WERI-Rb-1 (cell line): ENCODE measurements around the gene DCK.
"Not testable (repeated sequence)": the region's sequence is repeated elsewhere in the genome, so short reads cannot be mapped to it uniquely, and the experiment has no call there.

Source experiments
- DNase-seq: peaks from one replicate; pipeline ENCODE4 v3.0.0-alpha.2; 2020
- H3K27ac ChIP-seq: fragments of 250-450 bp; sonication (Bioruptor Pico); 2 replicates; pipeline ENCODE4 v1.5.1; 2020; ENCODE audit warnings: mild to moderate bottlenecking, moderate library complexity
- H3K27me3 ChIP-seq: fragments of 250-450 bp; sonication (Bioruptor Pico); 2 replicates; pipeline ENCODE4 v1.5.1; 2021; ENCODE audit warnings: mild to moderate bottlenecking, low read depth, moderate library complexity; ENCODE audit not compliant: insufficient read depth, severe bottlenecking
- H3K36me3 ChIP-seq: fragments of 250-450 bp; sonication (Bioruptor Pico); 2 replicates; pipeline ENCODE4 v1.5.1; 2020; ENCODE audit warnings: mild to moderate bottlenecking, moderate library complexity
- H3K4me3 ChIP-seq: 2 replicates; pipeline ENCODE4 v1.5.1; 2011; ENCODE audit warnings: low read depth, mild to moderate bottlenecking, control low read depth, low read length
- H3K9me3 ChIP-seq: fragments of 250-450 bp; sonication (Bioruptor Pico); 2 replicates; pipeline ENCODE4 v1.5.1; 2021; ENCODE audit warnings: mild to moderate bottlenecking, moderate library complexity; ENCODE audit not compliant: severe bottlenecking
- TF ChIP-seq, protein P1 (sequence below): IDR thresholded peaks from 2 replicates; pipeline ENCODE4 v1.5.1; 2011; ENCODE audit warnings: low read depth, mild to moderate bottlenecking, control low read depth, inconsistent platforms, low read length

The DCK gene

DNA sequence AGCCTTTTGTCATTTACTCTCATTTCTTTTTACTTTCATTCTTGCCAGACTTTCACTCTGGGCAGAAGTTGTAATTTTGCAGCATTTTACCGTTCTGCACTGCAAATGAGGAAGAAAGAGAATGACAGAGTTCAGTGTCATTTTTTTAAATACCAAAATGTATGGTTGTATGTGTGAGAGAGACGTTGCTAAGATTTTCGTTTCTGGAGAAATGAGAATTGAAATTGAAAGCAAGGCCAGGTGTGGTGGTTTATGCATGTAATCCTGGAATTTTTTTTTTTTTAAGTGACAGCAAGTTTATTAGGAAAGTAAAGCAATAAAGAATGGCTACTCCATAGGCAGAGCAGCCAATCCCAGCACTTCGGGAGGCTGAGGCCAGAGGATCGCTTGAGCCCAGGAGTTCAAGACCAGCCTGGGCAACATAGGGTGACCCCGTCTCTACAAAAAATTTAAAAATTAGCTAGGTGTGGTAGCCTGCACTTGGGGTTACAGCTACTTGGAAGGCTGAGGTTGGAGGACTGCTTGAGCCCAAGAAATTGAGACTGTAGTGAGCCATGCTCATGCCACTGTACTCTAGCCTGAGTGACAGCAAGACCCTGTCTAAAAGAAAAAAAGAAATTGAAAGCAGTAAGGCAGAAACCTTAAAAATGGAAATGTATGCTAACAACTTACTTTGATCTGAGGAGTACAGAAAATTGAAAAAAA lies 12.9 kb downstream of the DCK start:
- Histone ChIP-seq H3K9me3 (no peaks in the 10 kb centered on the region), H3K4me3 (no peak overlapping the region), H3K27ac (no peak overlapping the region), H3K36me3 (peaks cover 6% of the 10 kb centered on the region), H3K27me3 (no peaks in the 10 kb centered on the region)
- DNase-seq: no peak
- TF ChIP-seq, protein P1, sequence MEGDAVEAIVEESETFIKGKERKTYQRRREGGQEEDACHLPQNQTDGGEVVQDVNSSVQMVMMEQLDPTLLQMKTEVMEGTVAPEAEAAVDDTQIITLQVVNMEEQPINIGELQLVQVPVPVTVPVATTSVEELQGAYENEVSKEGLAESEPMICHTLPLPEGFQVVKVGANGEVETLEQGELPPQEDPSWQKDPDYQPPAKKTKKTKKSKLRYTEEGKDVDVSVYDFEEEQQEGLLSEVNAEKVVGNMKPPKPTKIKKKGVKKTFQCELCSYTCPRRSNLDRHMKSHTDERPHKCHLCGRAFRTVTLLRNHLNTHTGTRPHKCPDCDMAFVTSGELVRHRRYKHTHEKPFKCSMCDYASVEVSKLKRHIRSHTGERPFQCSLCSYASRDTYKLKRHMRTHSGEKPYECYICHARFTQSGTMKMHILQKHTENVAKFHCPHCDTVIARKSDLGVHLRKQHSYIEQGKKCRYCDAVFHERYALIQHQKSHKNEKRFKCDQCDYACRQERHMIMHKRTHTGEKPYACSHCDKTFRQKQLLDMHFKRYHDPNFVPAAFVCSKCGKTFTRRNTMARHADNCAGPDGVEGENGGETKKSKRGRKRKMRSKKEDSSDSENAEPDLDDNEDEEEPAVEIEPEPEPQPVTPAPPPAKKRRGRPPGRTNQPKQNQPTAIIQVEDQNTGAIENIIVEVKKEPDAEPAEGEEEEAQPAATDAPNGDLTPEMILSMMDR: no peak

DNA sequence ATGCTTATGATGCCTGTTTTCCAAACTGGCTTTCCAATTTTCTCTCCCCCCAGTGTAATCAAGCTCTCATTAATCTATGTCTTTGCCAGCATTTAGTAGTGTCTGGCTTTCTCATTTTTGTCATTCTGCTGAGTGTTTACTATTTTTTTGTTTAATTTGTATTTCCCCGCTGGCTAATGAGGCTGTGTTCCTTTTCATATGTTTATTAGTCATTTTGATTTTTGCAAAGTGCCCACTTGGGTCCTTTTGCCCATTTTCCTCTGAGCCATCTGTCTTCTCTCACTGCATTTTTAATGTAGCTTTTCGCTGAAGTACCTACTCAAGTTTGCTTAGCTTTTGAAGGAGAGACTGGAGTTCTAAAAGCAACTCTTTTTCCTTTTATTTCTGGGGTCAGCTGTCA lies 14.7 kb downstream of the DCK start:
- H3K4me3 ChIP-seq: no peak overlapping the region
- DNase-seq: no peak
- no peak overlapping the region for H3K27ac ChIP-seq
- TF ChIP-seq, protein P1: no peak
- no peaks in the 10 kb centered on the region for H3K9me3 ChIP-seq
- H3K27me3 ChIP-seq: no peaks in the 10 kb centered on the region
- peaks cover 5% of the 10 kb centered on the region for H3K36me3 ChIP-seq

DNA sequence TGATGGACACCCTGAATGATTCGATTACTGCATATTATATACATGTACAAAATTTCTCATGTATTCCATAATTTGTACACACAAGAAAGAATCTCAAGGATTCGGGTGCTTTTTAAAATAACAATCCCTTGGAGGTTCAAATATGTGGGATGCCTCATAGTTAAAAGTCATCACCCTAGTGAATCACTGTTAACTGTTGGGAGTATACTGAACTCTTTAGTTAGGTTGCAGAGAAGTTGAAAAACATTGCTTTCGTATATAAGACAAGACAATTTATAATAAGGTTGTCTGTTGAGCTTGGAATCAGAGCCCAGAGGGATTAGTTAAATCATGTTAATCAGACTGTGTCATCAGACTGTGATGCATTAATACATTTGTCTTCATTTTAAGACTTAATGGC lies 15.6 kb downstream of the DCK start:
- TF ChIP-seq, protein P1: no peak
- no peak overlapping the region for H3K4me3 ChIP-seq
- H3K27me3 ChIP-seq: no peaks in the 10 kb centered on the region
- H3K9me3 ChIP-seq: no peaks in the 10 kb centered on the region
- H3K27ac ChIP-seq: no peak overlapping the region
- DNase-seq: no peak
- H3K36me3 ChIP-seq: peaks cover 5% of the 10 kb centered on the region

DNA sequence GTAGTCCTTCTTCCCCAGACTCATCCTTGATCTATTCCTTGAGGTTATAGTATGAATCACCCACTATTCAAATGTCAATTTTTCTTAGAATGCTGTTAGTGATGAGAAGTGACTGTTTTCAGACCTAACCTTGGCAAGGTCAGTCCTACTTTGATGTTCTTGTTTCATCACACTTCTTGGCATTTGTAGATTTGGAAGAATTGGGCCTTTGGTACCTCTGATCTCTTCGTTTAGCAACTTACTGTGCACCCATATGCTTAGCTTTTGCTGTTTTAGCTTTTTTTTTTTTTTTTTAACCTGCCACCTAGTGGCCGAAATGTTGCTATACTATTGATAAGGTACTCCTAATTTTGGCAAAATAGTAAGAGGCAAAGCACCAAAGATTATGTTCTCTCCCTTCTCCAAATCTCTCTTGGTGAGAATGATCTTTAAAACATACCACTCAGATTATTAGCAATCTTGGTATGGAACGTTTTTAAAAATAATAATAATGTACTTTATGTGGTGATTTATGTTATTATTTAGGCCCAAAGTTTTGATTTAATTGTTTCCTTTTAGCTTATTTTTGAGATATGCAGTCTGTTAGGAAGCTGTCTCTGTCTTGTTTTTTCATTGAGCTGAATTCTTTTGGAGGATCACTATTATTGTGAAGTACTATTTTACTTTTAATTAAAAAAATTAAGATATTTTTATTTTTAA lies 16.6 kb downstream of the DCK start:
- Histone ChIP-seq H3K27ac (no peak overlapping the region), H3K36me3 (peaks cover 5% of the 10 kb centered on the region), H3K4me3 (no peak overlapping the region), H3K9me3 (no peaks in the 10 kb centered on the region), H3K27me3 (no peaks in the 10 kb centered on the region)
- TF ChIP-seq, protein P1: peak; percentile 23
- DNase-seq: no peak

DNA sequence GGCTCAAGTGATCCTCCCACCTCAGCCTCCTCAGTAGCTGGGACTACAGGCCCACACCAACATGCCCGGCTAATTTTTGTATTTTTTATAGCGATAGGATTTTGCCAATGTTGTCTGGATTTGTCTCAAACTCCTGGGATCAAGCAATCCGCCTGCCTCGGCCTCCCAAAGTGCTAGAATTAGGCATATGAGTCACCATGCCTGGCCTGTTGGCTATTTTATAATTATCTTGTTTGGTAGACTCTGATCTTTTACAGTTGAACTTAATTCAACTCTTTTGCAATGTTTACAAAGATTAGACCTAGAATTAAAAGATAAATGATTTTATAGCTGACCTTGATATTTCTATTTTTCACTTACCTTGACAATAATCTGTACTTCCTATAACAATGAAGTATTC lies 18.0 kb downstream of the DCK start:
- H3K36me3 ChIP-seq: peaks cover 5% of the 10 kb centered on the region
- no peak for DNase-seq
- no peaks in the 10 kb centered on the region for H3K9me3 ChIP-seq
- H3K4me3 ChIP-seq: no peak overlapping the region
- no peaks in the 10 kb centered on the region for H3K27me3 ChIP-seq
- TF ChIP-seq, protein P1: no peak
- no peak overlapping the region for H3K27ac ChIP-seq

DNA sequence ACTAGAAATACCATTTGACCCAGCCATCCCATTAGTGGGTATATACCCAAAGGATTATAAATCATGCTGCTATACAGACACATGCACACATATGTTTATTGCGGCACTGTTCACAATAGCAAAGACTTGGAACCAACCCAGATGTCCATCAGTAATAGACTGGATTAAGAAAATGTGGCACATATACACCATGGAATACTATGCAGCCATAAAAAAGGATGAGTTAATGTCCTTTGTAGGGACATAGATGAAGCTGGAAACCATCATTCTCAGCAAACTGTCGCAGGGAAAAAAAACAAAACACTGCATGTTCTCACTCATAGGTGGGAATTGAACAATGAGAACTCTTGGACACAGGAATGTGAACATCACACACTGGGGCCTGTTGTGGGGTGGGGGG lies 23.9 kb downstream of the DCK start:
- H3K27ac ChIP-seq, H3K27me3 ChIP-seq, DNase-seq, H3K4me3 ChIP-seq, H3K36me3 ChIP-seq, H3K9me3 ChIP-seq: not testable (repeated sequence)
